ENCODE results near the gene KRT76.

Gene KRT76

DNA sequence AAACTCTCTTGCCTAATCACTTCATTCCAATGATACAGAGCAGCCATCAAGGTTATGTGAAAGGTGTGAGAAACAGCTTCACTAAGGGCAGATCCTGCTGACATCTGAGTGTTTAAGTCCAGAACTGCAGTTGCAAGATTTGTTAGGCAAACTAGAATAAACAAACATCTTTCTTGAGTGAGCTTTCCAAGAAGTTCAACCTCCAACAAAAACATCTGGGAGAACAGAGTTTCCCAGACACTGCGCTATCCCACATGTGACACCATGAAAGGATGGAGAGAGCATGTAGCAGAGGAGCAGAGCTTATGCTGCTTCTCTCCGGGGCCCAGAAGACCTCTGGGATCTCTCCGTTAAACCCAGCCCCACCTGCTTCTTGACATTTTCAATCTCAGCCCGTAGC is 5.6 kb downstream of the KRT76 start:
- Histone ChIP-seq H3K9ac (ENCODE audit: low read depth, low read length) (no peak overlapping the region), H3K4me2 (ENCODE audit: low read length) (no peak overlapping the region), H3K9me3 (replicated peaks; ENCODE audit: low read length) (no peaks in the 10 kb centered on the region), H3K36me3 (ENCODE audit: insufficient read depth, low read length) (no peaks in the 10 kb centered on the region), H3K4me3 (ENCODE audit: low read length) (no peak overlapping the region), H3K27me3 (ENCODE audit: control insufficient read depth, insufficient read depth, low read length) (peaks cover 71% of the 10 kb centered on the region), H3K4me1 (ENCODE audit: control insufficient read depth, insufficient read depth, low read length) (no peaks in the 10 kb centered on the region)

DNA sequence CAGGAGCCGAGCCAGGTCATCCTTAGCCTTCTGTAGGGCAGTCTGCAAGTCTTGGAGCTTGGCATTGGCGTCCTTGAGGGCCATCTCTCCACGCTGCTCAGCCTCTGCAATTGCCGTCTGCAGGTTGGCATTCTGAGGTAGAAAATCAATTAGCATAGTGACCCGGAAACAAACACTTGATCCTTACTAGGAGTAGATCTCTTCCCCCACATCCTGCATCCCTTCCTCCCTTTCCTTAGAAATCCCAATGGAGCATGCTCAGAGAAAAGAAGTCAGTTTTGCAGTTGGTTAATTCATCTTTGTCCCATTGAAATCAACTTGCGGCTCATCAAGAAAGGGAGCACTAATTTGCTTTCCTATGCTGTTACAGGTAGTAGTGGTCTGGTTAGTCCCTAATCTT is 6.1 kb downstream of the KRT76 start:
- H3K27me3 ChIP-seq (ENCODE audit: control insufficient read depth, insufficient read depth, low read length), result peaks cover 72% of the 10 kb centered on the region
- H3K4me2 ChIP-seq (ENCODE audit: low read length), result no peak overlapping the region
- H3K9me3 ChIP-seq (replicated peaks; ENCODE audit: low read length), result no peaks in the 10 kb centered on the region
- no peak overlapping the region for H3K4me3 ChIP-seq (ENCODE audit: low read length)
- no peaks in the 10 kb centered on the region for H3K36me3 ChIP-seq (ENCODE audit: insufficient read depth, low read length)
- no peaks in the 10 kb centered on the region for H3K4me1 ChIP-seq (ENCODE audit: control insufficient read depth, insufficient read depth, low read length)
- H3K9ac ChIP-seq (ENCODE audit: low read depth, low read length), result no peak overlapping the region

DNA sequence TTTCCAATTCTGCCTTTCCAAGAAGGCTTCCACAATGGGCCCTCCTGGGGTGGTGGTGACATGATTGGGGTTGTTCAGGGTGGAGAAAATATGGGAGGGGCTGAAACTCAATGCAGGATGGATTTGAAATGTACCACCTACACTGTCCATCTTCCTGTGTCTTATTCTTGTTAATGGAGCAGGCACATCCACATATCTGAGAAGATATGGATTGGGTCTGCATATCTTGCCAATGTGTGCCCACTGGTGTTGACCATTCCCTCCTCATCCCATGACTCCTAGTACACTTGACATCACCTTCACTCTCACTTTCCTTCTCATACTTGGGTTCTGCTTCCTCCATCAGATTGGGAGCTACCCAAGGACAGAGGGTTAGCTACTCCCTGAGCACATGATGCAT is 7.2 kb downstream of the KRT76 start:
- no peak overlapping the region for H3K4me3 ChIP-seq (ENCODE audit: low read length)
- H3K9me3 ChIP-seq (replicated peaks; ENCODE audit: low read length), result no peaks in the 10 kb centered on the region
- no peak overlapping the region for H3K4me2 ChIP-seq (ENCODE audit: low read length)
- no peak overlapping the region for H3K9ac ChIP-seq (ENCODE audit: low read depth, low read length)
- H3K27me3 ChIP-seq (ENCODE audit: control insufficient read depth, insufficient read depth, low read length), result peaks cover 66% of the 10 kb centered on the region
- no peaks in the 10 kb centered on the region for H3K36me3 ChIP-seq (ENCODE audit: insufficient read depth, low read length)
- no peaks in the 10 kb centered on the region for H3K4me1 ChIP-seq (ENCODE audit: control insufficient read depth, insufficient read depth, low read length)

DNA sequence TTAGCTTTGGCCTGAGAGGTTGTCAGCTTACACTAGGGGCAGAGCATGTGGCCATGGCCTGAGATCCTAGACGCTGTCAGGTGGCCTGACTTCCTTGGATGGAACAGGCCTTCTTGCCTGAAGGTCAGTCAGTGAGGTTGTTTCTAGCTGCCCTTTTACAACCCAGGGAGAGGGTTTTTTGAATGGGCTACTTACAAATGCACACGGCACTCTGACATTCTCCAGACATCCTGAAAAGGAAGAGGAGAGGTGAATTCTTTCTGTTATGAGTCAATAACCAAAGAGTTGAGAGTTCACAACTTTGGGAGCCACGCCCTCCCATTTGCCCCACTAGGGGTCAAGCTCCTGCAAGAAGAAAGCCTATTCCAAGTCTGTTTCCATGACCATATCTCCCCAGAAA is 7.8 kb downstream of the KRT76 start:
- peaks cover 63% of the 10 kb centered on the region for H3K27me3 ChIP-seq (ENCODE audit: control insufficient read depth, insufficient read depth, low read length)
- no peak overlapping the region for H3K4me3 ChIP-seq (ENCODE audit: low read length)
- H3K4me2 ChIP-seq (ENCODE audit: low read length), result no peak overlapping the region
- H3K9ac ChIP-seq (ENCODE audit: low read depth, low read length), result no peak overlapping the region
- no peaks in the 10 kb centered on the region for H3K9me3 ChIP-seq (replicated peaks; ENCODE audit: low read length)
- H3K4me1 ChIP-seq (ENCODE audit: control insufficient read depth, insufficient read depth, low read length), result no peaks in the 10 kb centered on the region
- H3K36me3 ChIP-seq (ENCODE audit: insufficient read depth, low read length), result no peaks in the 10 kb centered on the region

DNA sequence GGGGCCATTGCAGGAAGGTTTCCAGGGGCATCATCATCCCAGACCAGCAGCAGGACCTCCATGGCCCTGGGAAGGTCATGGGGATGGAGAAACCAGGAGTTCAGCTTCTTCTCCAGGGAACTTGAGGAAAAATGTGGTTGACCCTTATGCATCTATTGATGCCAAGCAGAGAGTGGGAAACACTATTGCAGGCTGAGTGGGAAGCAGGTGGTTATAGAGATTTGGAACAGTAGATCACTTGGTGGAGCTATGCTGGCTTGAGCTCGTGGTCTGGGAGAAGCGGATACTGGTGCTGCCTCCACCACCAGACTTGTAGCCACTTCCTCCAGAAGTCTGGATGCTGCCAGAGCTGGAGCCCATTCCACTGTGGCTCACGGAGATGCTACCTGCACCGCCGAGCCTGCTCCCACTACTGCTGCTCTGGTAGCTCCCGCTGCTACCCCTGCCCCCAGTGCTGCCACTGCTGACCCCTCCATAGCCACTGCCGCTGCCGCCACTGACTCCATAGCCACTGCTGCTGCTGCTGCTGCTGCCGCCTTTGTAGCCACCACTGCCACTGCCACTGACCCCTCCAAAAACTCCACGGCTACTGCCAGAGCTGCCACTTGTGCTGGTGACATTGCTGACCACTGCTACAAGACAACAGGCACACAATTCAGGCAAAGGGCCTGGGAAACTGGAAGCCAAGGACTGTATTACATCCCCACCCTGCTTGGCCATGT is 8.5 kb downstream of the KRT76 start:
- peaks cover 61% of the 10 kb centered on the region for H3K27me3 ChIP-seq (ENCODE audit: control insufficient read depth, insufficient read depth, low read length)

DNA sequence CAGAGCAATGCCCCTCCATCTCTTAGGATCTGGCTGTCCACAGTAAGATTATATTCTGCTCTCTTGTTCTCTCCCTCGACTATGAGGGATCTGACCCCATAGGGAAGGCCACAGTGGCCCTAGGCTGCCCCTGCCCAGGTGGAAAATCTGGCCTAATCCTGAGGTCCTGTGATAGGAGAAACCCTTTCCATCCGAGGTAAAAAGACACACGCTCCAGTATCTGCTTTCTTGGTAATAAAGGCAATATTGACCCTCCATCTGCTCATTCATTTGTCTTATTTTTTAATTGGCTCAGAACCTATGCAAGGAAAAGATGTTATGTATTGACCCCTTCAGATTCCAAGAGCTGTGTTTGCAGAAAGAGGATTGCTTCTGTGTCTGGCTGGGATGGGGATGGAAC is 9.7 kb downstream of the KRT76 start:
- no peaks in the 10 kb centered on the region for H3K9me3 ChIP-seq (replicated peaks; ENCODE audit: low read length)
- no peak overlapping the region for H3K4me2 ChIP-seq (ENCODE audit: low read length)
- H3K9ac ChIP-seq (ENCODE audit: low read depth, low read length), result no peak overlapping the region
- no peak overlapping the region for H3K4me3 ChIP-seq (ENCODE audit: low read length)
- no peaks in the 10 kb centered on the region for H3K4me1 ChIP-seq (ENCODE audit: control insufficient read depth, insufficient read depth, low read length)
- H3K36me3 ChIP-seq (ENCODE audit: insufficient read depth, low read length), result no peaks in the 10 kb centered on the region
- peaks cover 53% of the 10 kb centered on the region for H3K27me3 ChIP-seq (ENCODE audit: control insufficient read depth, insufficient read depth, low read length)

More for the DNA sequence above, 8.5 kb downstream of the KRT76 start:
- H3K9ac ChIP-seq (ENCODE audit: low read depth, low read length), result no peak overlapping the region
- H3K4me2 ChIP-seq (ENCODE audit: low read length), result no peak overlapping the region
- H3K36me3 ChIP-seq (ENCODE audit: insufficient read depth, low read length), result no peaks in the 10 kb centered on the region
- H3K4me1 ChIP-seq (ENCODE audit: control insufficient read depth, insufficient read depth, low read length), result no peaks in the 10 kb centered on the region
- no peak overlapping the region for H3K4me3 ChIP-seq (ENCODE audit: low read length)
- H3K9me3 ChIP-seq (replicated peaks; ENCODE audit: low read length), result no peaks in the 10 kb centered on the region

DNA sequence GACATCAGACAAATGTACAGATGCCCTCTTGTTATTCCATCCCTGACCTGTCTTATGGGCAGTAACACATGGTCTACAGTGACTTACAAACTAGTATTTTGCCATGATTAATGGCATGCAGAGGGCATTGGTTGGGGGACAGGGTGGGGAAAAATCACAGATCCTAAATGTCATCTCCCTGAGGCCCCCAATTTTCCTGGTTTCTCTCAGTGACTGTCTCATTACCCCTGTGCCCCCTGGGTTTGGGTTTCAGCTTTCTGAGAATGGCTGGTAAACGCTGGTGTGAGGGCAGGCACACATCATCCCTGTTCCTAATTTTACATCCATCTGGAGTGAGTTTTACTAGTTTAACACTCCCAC is 10.1 kb downstream of the KRT76 start:
- Histone ChIP-seq H3K36me3 (ENCODE audit: insufficient read depth, low read length) (no peaks in the 10 kb centered on the region), H3K4me2 (ENCODE audit: low read length) (no peak overlapping the region), H3K9me3 (replicated peaks; ENCODE audit: low read length) (no peaks in the 10 kb centered on the region), H3K9ac (ENCODE audit: low read depth, low read length) (no peak overlapping the region), H3K27me3 (ENCODE audit: control insufficient read depth, insufficient read depth, low read length) (peaks cover 49% of the 10 kb centered on the region), H3K4me1 (ENCODE audit: control insufficient read depth, insufficient read depth, low read length) (no peaks in the 10 kb centered on the region), H3K4me3 (ENCODE audit: low read length) (no peak overlapping the region)

DNA sequence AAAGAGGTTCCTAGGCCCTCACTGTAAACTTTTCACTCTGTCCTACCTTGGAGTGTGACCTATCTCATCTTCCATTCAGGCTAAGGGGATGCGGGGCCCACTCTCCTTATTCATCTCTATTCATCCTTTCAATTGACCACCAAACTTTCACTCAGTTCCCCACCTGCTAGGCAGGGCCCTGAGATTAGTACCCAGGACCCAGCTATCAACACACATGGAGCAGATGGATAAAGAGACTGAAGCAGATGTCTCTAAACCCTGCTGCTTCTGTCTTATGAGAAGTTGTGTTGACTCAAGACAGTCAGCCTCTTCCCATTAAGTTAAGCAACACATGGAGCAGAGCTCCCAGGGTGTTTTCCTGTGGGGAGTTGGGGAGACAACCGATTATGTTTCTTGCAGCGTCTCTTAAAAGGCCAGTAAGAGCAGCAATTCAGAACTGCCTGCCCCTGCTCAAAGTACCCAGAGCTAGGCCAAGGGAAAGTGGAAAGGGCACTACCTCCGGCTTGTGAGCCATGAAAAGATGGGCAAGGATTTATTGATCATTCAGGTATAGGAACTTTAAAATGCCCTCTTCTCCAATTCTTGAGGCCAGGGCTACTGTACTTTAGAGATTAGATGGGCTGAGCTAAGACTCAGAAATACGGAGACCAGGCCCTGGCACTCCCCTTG is 10.7 kb downstream of the KRT76 start:
- Histone ChIP-seq H3K9me3 (replicated peaks; ENCODE audit: low read length) (no peaks in the 10 kb centered on the region), H3K9ac (ENCODE audit: low read depth, low read length) (no peak overlapping the region), H3K4me1 (ENCODE audit: control insufficient read depth, insufficient read depth, low read length) (no peaks in the 10 kb centered on the region), H3K27me3 (ENCODE audit: control insufficient read depth, insufficient read depth, low read length) (peaks cover 45% of the 10 kb centered on the region), H3K4me2 (ENCODE audit: low read length) (no peak overlapping the region), H3K36me3 (ENCODE audit: insufficient read depth, low read length) (no peaks in the 10 kb centered on the region), H3K4me3 (ENCODE audit: low read length) (no peak overlapping the region)

DNA sequence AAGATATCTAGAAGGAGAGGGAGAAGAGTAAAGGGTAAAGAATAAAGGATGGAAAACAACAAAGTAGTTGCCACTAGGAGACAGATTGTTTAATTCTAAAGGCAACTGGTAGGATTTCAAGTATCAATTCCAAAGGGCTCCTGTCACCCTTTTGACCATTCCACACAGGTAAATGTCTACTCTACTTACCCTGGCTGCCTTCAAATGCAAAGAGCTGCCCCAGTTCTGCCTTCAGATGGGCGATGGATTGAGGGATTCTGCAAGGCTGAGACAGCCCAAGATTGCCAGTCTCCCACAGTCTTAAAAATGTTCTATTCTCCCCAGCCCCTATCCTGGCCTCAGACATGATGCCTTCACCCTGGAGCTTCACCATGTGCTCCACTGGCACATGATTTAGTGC is 11.4 kb downstream of the KRT76 start:
- H3K36me3 ChIP-seq (ENCODE audit: insufficient read depth, low read length), result no peaks in the 10 kb centered on the region
- H3K9me3 ChIP-seq (replicated peaks; ENCODE audit: low read length), result no peaks in the 10 kb centered on the region

DNA sequence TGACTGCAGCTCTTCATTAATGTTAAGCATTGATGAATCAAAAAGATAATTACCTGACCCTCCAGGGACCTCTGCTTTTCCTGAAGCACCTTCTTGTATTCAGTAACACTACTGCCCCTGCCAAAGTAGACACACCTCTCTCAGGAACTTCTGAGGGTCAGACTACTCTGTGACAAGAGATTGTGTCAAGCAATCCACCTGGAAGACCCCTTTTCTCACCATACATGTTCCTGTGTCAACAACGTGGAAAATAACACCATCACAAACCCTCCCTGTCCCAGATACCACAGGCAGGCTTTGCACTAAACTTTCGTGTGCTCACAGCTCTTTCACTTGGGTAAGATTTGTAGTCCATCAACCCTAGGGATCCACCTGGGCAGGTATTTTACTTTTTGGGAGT is 13.2 kb downstream of the KRT76 start:
- no peak overlapping the region for H3K4me2 ChIP-seq (ENCODE audit: low read length)
- no peaks in the 10 kb centered on the region for H3K4me1 ChIP-seq (ENCODE audit: control insufficient read depth, insufficient read depth, low read length)
- H3K36me3 ChIP-seq (ENCODE audit: insufficient read depth, low read length), result no peaks in the 10 kb centered on the region
- H3K27me3 ChIP-seq (ENCODE audit: control insufficient read depth, insufficient read depth, low read length), result peaks cover 43% of the 10 kb centered on the region
- H3K9ac ChIP-seq (ENCODE audit: low read depth, low read length), result no peak overlapping the region
- H3K4me3 ChIP-seq (ENCODE audit: low read length), result no peak overlapping the region
- no peaks in the 10 kb centered on the region for H3K9me3 ChIP-seq (replicated peaks; ENCODE audit: low read length)

More for the DNA sequence above, 11.4 kb downstream of the KRT76 start:
- Histone ChIP-seq H3K27me3 (ENCODE audit: control insufficient read depth, insufficient read depth, low read length) (peaks cover 41% of the 10 kb centered on the region), H3K9ac (ENCODE audit: low read depth, low read length) (no peak overlapping the region), H3K4me1 (ENCODE audit: control insufficient read depth, insufficient read depth, low read length) (no peaks in the 10 kb centered on the region), H3K4me2 (ENCODE audit: low read length) (no peak overlapping the region), H3K4me3 (ENCODE audit: low read length) (no peak overlapping the region)

DNA sequence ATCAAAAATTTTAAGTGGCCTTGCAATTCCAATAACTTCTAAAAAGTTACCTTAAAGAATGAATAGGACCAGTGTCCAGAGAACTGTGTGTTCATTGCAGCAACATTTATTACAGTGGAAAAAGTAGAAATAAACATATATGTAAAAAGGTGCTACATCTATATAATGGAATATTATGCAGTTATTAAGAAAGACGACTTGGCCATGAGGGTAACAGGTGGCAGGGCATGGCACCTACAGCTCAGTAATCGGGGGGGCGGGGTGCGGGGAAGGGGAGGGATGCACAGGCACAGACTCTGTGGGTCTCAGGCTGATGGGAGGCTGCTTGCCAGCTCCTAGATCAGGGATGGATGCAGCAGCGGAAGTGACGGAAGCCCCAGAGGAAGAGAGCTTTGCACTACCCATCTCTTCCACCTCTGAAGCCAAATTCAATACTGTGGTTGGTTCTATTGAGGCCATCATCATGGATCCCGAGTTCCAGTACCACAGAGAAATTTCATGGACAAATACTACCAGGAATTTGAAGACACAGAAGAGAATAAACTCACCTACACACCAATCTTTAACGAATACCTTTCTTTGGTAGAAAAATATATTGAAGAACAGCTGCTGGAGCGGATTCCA is 14.0 kb downstream of the KRT76 start:
- Histone ChIP-seq H3K4me3 (ENCODE audit: low read length) (no peak overlapping the region), H3K4me2 (ENCODE audit: low read length) (no peak overlapping the region), H3K36me3 (ENCODE audit: insufficient read depth, low read length) (no peaks in the 10 kb centered on the region), H3K4me1 (ENCODE audit: control insufficient read depth, insufficient read depth, low read length) (no peaks in the 10 kb centered on the region), H3K9ac (ENCODE audit: low read depth, low read length) (no peak overlapping the region), H3K9me3 (replicated peaks; ENCODE audit: low read length) (no peaks in the 10 kb centered on the region), H3K27me3 (ENCODE audit: control insufficient read depth, insufficient read depth, low read length) (peaks cover 47% of the 10 kb centered on the region)

DNA sequence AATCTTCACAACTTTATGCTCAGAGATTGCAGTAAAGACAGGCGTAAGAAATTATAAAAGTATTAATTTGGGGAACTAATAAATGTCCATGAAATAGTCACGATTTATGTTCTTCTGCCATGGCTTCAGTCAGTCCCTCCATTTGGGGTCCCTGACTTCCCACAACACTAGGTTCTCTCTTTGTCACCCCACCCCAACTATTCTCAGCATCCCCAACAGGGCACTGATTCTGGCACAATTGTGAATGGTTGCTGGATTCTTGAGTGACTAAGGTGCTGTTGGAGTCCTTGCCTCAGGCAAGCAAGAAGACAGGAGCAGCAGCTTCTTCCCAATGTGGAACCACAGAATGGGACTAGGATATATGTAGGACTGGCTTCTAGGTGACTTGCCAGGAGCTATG is 15.3 kb downstream of the KRT76 start:
- Histone ChIP-seq H3K4me2 (ENCODE audit: low read length) (no peak overlapping the region), H3K9ac (ENCODE audit: low read depth, low read length) (no peak overlapping the region), H3K27me3 (ENCODE audit: control insufficient read depth, insufficient read depth, low read length) (peaks cover 46% of the 10 kb centered on the region), H3K36me3 (ENCODE audit: insufficient read depth, low read length) (no peaks in the 10 kb centered on the region), H3K4me3 (ENCODE audit: low read length) (no peak overlapping the region), H3K9me3 (replicated peaks; ENCODE audit: low read length) (no peaks in the 10 kb centered on the region), H3K4me1 (ENCODE audit: control insufficient read depth, insufficient read depth, low read length) (no peaks in the 10 kb centered on the region)

Measured in skeletal muscle satellite cell (primary cell).